ENCODE data around the gene AMN. TPM values are rescaled to one million over a fixed set of nuclear protein-coding genes. Genes with fewer than 3 reads are reported as not detected.
A peak's percentile ranks its signal among the peaks of the same experiment; 100 is the strongest.

Gene AMN
- total RNA-seq, 1 experiment from 2014 or later = 21.8 TPM

GRCh38 chr14:102931580-102932285 lies 9.3 kb downstream of the AMN start:
- ChIA-PET CTCF (no interaction called here), POLR2A (ENCODE audit: unreplicated experiment) (interaction anchor here (0.6 to 0.8 kb wide), 2 partner anchors 13 to 402 kb away, joined by 4 to 7 read pairs; partner anchors contain the start of gene EIF5)
- Histone ChIP-seq H3K27ac (no peak overlapping the region), H4K20me1 (ENCODE audit: insufficient read depth) (peaks cover 7% of the 10 kb centered on the region), H3K4me3 (no peak overlapping the region), H2AFZ (no peak overlapping the region), H3K4me2 (no peak overlapping the region), H3K79me2 (ENCODE audit: low read depth) (no peaks in the 10 kb centered on the region), H3K27me3 (ENCODE audit: insufficient read depth, low read depth) (no peaks in the 10 kb centered on the region), H3K36me3 (ENCODE audit: low read depth) (no peaks in the 10 kb centered on the region), H3K9me2 (ENCODE audit: insufficient read depth) (no peaks in the 10 kb centered on the region), H3K9me3 (ENCODE audit: insufficient read depth, low read depth) (no peaks in the 10 kb centered on the region), H3K4me1 (replicated peaks; ENCODE audit: insufficient read depth) (peaks cover 15% of the 10 kb centered on the region), H3F3A (ENCODE audit: insufficient read depth, low read depth) (peaks cover 60% of the 10 kb centered on the region)
- no peak for TF ChIP-seq EZH2 (IDR thresholded peaks at IDR 0.05; ENCODE audit: low read depth)
- no peak for TF ChIP-seq CTCF (conservative IDR thresholded peaks at IDR 0.05)
- TSS peak; percentile 4 for BruUV-seq (replicated peaks)
- intact Hi-C loops (cut with micrococcal nuclease; ENCODE audit: unreplicated experiment) = no loop called here
- DNase-seq = no peak

DNA sequence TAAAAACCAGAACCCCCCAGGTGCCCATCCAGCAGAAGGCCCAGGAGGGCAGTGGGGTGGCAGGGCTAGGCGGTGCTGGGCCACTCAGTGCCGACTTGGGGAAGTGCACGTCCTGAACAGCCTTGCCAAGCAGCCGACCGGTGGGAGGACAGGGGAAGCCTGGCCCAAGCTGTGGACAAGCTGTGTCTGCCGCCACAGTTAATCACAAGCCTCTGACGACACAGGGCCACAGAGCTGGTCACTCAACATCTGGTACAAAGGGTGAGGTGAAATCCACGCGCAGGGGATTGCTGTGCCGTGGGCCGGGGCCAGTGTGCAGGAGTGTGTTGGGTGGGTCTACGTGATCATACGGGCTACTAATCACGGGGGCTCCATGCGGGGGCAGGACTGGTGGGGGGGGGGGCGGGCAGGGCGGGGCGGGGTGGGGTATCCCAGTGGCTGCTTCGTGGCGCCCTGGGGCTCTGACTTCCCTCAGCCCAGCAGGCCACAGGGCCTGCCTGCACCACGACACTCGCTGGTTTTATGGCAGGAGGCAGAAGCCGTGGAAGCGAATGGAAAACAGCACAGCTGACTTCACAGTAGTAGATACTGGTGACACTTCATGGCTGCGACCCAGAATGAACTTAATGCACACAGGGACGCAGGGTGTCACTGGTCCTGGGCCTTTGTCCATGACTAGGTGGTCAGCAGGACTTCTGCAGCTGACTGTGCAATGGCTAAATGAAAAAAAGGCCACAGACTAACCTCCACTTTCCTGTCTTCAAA lies 10.2 kb downstream of the AMN start:
- Histone ChIP-seq H3K4me1 (replicated peaks; ENCODE audit: insufficient read depth) (peaks cover 5% of the 10 kb centered on the region), H3K27me3 (ENCODE audit: insufficient read depth, low read depth) (no peaks in the 10 kb centered on the region), H2AFZ (no peak overlapping the region), H3K4me2 (no peak overlapping the region), H3K9me2 (ENCODE audit: insufficient read depth) (no peaks in the 10 kb centered on the region), H4K20me1 (ENCODE audit: insufficient read depth) (peaks cover 7% of the 10 kb centered on the region), H3F3A (ENCODE audit: insufficient read depth, low read depth) (peaks cover 54% of the 10 kb centered on the region), H3K36me3 (ENCODE audit: low read depth) (no peaks in the 10 kb centered on the region), H3K79me2 (ENCODE audit: low read depth) (no peaks in the 10 kb centered on the region), H3K27ac (no peak overlapping the region), H3K9me3 (ENCODE audit: insufficient read depth, low read depth) (no peaks in the 10 kb centered on the region), H3K4me3 (no peak overlapping the region)
- CTCF ChIA-PET = no interaction called here
- intact Hi-C loops (cut with micrococcal nuclease; ENCODE audit: unreplicated experiment) = no loop called here
- POLR2A ChIA-PET (ENCODE audit: unreplicated experiment) = interaction anchor here (0.6 kb wide), 1 partner anchor 12 kb away, joined by 4 read pairs; no protein-coding TSS in a partner anchor
- DNase-seq = no peak
- no TSS peak for BruUV-seq (replicated peaks)
- TF ChIP-seq EZH2 (IDR thresholded peaks at IDR 0.05; ENCODE audit: low read depth) (no peak), CTCF (conservative IDR thresholded peaks at IDR 0.05) (no peak)

DNA sequence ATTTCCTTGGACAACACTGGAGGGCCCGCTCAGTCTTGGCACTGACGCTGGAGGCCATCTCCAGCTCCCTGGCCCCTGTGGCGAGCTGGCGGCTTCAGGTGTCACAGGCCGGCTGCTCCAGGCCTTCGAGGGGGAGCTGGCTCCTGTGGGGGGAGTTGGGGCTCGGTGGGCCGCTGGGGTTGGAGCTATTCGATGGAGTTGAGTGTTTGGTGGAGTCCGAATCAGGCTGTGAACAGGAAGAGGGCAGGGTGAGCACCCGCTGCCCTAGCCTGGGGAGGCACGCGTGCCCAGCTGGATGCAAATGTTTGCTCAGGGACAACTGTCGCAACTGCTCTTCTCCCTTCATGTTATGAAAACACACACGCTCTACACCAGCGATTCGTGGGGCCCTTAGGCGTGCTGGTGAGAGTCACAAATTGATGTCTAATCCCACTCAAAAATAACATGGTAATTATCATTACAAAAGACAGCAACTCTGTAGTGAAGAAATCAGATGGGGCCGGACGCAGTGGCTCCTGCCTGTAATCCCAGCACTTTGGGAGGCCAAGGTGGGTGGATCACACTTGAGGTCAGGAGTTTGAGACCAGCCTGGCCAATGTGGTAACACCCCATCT lies 11.3 kb downstream of the AMN start:
- no peaks in the 10 kb centered on the region for H3K27me3 ChIP-seq (ENCODE audit: insufficient read depth, low read depth)
- BruUV-seq (replicated peaks) = no TSS peak
- intact Hi-C loops (cut with micrococcal nuclease; ENCODE audit: unreplicated experiment) = no loop called here
- peaks cover 55% of the 10 kb centered on the region for H3F3A ChIP-seq (ENCODE audit: insufficient read depth, low read depth)
- H2AFZ ChIP-seq = no peak overlapping the region
- TF ChIP-seq CTCF (conservative IDR thresholded peaks at IDR 0.05) (no peak), EZH2 (IDR thresholded peaks at IDR 0.05; ENCODE audit: low read depth) (no peak)
- H3K27ac ChIP-seq = no peak overlapping the region
- no peak overlapping the region for H3K4me2 ChIP-seq
- H3K4me1 ChIP-seq (replicated peaks; ENCODE audit: insufficient read depth) = peaks cover 2% of the 10 kb centered on the region; the same call in 1 of the 2 replicates
- H4K20me1 ChIP-seq (ENCODE audit: insufficient read depth) = peaks cover 7% of the 10 kb centered on the region
- no peaks in the 10 kb centered on the region for H3K9me2 ChIP-seq (ENCODE audit: insufficient read depth)
- 0 out of 2 replicates have a peak, but pooled peaks cover 8% of the 10 kb centered on the region for H3K36me3 ChIP-seq (ENCODE audit: low read depth)
- H3K9me3 ChIP-seq (ENCODE audit: insufficient read depth, low read depth) = no peaks in the 10 kb centered on the region
- DNase-seq = no peak
- H3K4me3 ChIP-seq = no peak overlapping the region
- POLR2A ChIA-PET (ENCODE audit: unreplicated experiment) = interaction anchor here (0.5 kb wide), 1 partner anchor 588 kb away, joined by 3 read pairs; no protein-coding TSS in a partner anchor
- no peaks in the 10 kb centered on the region for H3K79me2 ChIP-seq (ENCODE audit: low read depth)
- CTCF ChIA-PET = no interaction called here
